ENCODE results near the gene LIMA1.

The LIMA1 gene

DNA sequence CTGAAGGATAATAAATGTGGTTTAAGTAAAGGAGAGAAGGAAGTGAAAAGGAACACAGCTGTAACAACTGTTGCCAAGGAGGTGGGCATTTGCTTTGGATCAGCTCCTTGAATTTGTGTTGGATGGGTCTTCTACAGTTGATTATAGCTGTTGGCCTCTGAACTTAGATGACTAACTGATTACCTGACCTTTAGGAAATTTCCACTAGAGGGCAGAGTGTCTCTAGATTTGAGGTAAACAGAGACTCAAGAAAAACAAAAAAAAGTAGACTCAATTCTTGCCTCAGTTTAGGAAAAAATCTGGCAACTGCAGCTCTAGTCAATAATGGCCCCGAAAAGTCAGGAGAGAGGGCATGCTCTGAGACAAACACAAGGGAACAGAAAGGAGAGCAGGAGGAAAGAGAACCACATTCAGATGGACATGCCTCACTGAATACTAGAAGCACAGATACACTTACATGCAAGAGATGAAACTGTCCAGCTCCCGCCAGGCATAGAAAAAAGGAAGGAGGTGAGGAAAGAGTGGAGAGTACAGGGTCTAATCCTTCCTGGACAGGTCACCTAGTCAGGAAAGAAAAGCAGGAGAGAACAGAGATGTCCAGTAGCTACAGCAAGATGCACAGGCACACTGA, 150.7 kb downstream of the LIMA1 start:
- no peaks in the 10 kb centered on the region for H3K4me1 Mint-ChIP-seq
- peaks cover 59% of the 10 kb centered on the region for H3K36me3 Mint-ChIP-seq (ENCODE audit: low read depth)
- H3K27ac Mint-ChIP-seq, result peak overlapping the region in 1 of 3 experiments; percentile 8
- H3K27me3 Mint-ChIP-seq (ENCODE audit: low read depth), result no peaks in the 10 kb centered on the region
- H3K4me3 Mint-ChIP-seq, result no peak overlapping the region
- no peaks in the 10 kb centered on the region for H3K9me3 Mint-ChIP-seq
- TF ChIP-seq, protein P1, sequence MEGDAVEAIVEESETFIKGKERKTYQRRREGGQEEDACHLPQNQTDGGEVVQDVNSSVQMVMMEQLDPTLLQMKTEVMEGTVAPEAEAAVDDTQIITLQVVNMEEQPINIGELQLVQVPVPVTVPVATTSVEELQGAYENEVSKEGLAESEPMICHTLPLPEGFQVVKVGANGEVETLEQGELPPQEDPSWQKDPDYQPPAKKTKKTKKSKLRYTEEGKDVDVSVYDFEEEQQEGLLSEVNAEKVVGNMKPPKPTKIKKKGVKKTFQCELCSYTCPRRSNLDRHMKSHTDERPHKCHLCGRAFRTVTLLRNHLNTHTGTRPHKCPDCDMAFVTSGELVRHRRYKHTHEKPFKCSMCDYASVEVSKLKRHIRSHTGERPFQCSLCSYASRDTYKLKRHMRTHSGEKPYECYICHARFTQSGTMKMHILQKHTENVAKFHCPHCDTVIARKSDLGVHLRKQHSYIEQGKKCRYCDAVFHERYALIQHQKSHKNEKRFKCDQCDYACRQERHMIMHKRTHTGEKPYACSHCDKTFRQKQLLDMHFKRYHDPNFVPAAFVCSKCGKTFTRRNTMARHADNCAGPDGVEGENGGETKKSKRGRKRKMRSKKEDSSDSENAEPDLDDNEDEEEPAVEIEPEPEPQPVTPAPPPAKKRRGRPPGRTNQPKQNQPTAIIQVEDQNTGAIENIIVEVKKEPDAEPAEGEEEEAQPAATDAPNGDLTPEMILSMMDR (IDR thresholded peaks at IDR 0.05; ENCODE audit: unreplicated experiment in 3 of 3), result peak; percentile 57 to 64 (median 60)

DNA sequence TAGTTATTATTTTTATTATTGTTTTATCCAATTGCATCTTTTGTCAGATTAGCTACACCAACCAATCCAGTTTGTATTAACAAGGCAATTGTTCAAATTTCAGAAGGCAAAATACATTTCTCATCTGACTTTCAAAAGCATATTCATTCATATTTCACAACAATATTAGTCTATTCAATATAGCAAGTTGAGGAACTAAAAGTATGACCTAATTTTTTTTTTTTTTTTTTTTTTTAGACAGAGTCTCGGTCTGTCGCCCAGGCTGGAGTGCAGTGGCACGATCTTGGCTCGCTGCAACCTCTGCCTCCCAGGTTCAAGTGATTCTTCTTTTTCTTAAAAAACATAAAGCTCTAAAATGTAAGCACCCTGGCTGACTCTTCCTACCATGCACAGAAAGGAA, 154.0 kb downstream of the LIMA1 start:
- H3K27me3 Mint-ChIP-seq (ENCODE audit: low read depth), result no peaks in the 10 kb centered on the region
- H3K9me3 Mint-ChIP-seq, result no peaks in the 10 kb centered on the region
- no peak overlapping the region for H3K4me3 Mint-ChIP-seq
- TF ChIP-seq, protein P1 (IDR thresholded peaks at IDR 0.05; ENCODE audit: unreplicated experiment in 3 of 3), result no peak
- peaks cover 52% of the 10 kb centered on the region for H3K36me3 Mint-ChIP-seq (ENCODE audit: low read depth)
- no peaks in the 10 kb centered on the region for H3K4me1 Mint-ChIP-seq
- no peak overlapping the region for H3K27ac Mint-ChIP-seq

DNA sequence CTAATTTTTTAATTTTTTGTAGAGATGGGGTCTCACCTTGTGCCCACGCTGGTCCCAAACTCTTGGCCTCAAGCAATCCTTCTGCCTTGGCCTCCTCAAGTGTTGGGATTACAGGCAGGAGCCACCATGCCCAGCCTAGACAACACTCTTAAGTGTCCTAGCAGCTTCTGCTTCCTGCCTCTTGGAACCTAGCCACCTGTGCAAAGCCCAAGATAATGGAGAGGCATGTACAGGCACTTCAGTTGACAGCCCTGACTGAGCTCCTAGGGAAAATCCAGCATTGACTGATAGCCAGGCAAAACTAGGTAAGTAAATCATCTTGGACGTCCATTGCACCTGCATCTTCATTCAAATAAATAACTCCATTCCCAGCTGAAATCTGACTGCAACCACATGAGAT, 155.8 kb downstream of the LIMA1 start:
- H3K27ac Mint-ChIP-seq, result no peak overlapping the region
- no peaks in the 10 kb centered on the region for H3K27me3 Mint-ChIP-seq (ENCODE audit: low read depth)
- no peak overlapping the region for H3K4me3 Mint-ChIP-seq
- peaks cover 51% of the 10 kb centered on the region for H3K36me3 Mint-ChIP-seq (ENCODE audit: low read depth)
- no peaks in the 10 kb centered on the region for H3K4me1 Mint-ChIP-seq
- no peaks in the 10 kb centered on the region for H3K9me3 Mint-ChIP-seq
- TF ChIP-seq, protein P1 (IDR thresholded peaks at IDR 0.05; ENCODE audit: unreplicated experiment in 3 of 3), result no peak
